ENCODE measurements around the gene MID1.

MID1 gene

GRCh38 chrX:10634392-10635161, 14.2 kb upstream of the MID1 start:
- Histone ChIP-seq H2AFZ (ENCODE audit: low read length) (no peak overlapping the region), H3K36me3 (ENCODE audit: insufficient read depth, low read length) (no peaks in the 10 kb centered on the region), H3K27me3 (ENCODE audit: insufficient read depth, low read length, poor library complexity, severe bottlenecking) (no peaks in the 10 kb centered on the region), H4K20me1 (ENCODE audit: insufficient read depth, low read length, poor library complexity, severe bottlenecking) (no peaks in the 10 kb centered on the region), H3K79me2 (ENCODE audit: insufficient read depth, low read length) (no peaks in the 10 kb centered on the region), H3K4me1 (ENCODE audit: insufficient read depth, low read length, poor library complexity, severe bottlenecking) (no peaks in the 10 kb centered on the region), H3K4me2 (ENCODE audit: low read depth, low read length, poor library complexity, severe bottlenecking) (no peak overlapping the region), H3K4me3 (ENCODE audit: low read length, poor library complexity, severe bottlenecking) (no peak overlapping the region), H3F3A (ENCODE audit: low read depth) (no peaks in the 10 kb centered on the region), H3K9me2 (replicated peaks; ENCODE audit: low read depth, low read length) (no peaks in the 10 kb centered on the region), H3K9ac (ENCODE audit: low read depth, low read length, poor library complexity, severe bottlenecking) (no peak overlapping the region), H3K9me3 (ENCODE audit: insufficient read depth, low read depth, low read length) (no peaks in the 10 kb centered on the region)
- TF ChIP-seq CTCF (conservative IDR thresholded peaks at IDR 0.05; ENCODE audit: low read length) (no peak), EZH2phosphoT487 (IDR thresholded peaks at IDR 0.05; ENCODE audit: borderline replicate concordance) (no peak)

GRCh38 chrX:10633722-10634121, 13.3 kb upstream of the MID1 start:
- no peaks in the 10 kb centered on the region for H4K20me1 ChIP-seq (ENCODE audit: insufficient read depth, low read length, poor library complexity, severe bottlenecking)
- peak overlapping the region; percentile 8 for H3K4me2 ChIP-seq (ENCODE audit: low read depth, low read length, poor library complexity, severe bottlenecking)
- no peaks in the 10 kb centered on the region for H3K9me3 ChIP-seq (ENCODE audit: insufficient read depth, low read depth, low read length)
- TF ChIP-seq CTCF (conservative IDR thresholded peaks at IDR 0.05; ENCODE audit: low read length) (no peak), EZH2phosphoT487 (IDR thresholded peaks at IDR 0.05; ENCODE audit: borderline replicate concordance) (no peak)
- no peaks in the 10 kb centered on the region for H3K27me3 ChIP-seq (ENCODE audit: insufficient read depth, low read length, poor library complexity, severe bottlenecking)
- H3K9ac ChIP-seq (ENCODE audit: low read depth, low read length, poor library complexity, severe bottlenecking): no peak overlapping the region
- H3K36me3 ChIP-seq (ENCODE audit: insufficient read depth, low read length): no peaks in the 10 kb centered on the region
- no peaks in the 10 kb centered on the region for H3F3A ChIP-seq (ENCODE audit: low read depth)
- H2AFZ ChIP-seq (ENCODE audit: low read length): peak overlapping the region; percentile 57; the same call in 1 of the 2 replicates
- no peak overlapping the region for H3K4me3 ChIP-seq (ENCODE audit: low read length, poor library complexity, severe bottlenecking)
- H3K9me2 ChIP-seq (replicated peaks; ENCODE audit: low read depth, low read length): no peaks in the 10 kb centered on the region
- H3K4me1 ChIP-seq (ENCODE audit: insufficient read depth, low read length, poor library complexity, severe bottlenecking): no peaks in the 10 kb centered on the region
- no peaks in the 10 kb centered on the region for H3K79me2 ChIP-seq (ENCODE audit: insufficient read depth, low read length)

DNA sequence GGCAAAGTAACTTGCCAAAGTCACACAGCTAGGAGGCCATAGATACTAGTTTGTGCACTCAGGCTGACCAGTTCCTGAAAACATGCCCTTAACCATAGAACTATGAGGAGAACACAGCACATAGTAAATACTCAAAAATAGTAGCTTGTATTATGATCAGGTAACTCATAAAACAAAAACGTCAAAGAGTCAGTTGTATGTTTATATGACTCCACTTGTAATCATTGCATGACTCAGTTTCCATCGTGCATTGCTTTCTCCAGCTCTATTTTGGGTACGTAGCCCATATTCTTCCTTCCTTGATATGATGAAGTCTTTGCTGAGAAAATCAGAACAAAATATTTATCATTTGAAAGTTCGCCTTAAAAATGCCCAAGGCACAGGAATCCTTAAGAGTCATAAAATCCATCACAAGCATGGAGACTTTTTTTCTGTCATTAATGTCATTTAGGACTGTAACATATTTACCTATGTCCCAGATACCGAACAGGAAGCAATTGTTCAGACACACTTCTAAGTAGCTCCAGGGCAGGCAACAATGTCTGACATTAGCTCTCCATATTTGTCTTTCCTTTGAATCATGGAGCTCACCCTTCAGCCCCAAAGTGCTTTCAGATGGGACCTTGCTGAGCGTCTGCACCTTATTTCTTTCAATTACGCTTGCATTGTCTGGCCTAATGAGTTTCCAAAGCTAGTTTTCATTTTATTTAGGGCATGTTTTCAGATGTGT, 11.2 kb upstream of the MID1 start:
- no peaks in the 10 kb centered on the region for H3K27me3 ChIP-seq (ENCODE audit: insufficient read depth, low read length, poor library complexity, severe bottlenecking)
- no peaks in the 10 kb centered on the region for H3K9me2 ChIP-seq (replicated peaks; ENCODE audit: low read depth, low read length)
- no peaks in the 10 kb centered on the region for H3K36me3 ChIP-seq (ENCODE audit: insufficient read depth, low read length)
- H3K79me2 ChIP-seq (ENCODE audit: insufficient read depth, low read length): no peaks in the 10 kb centered on the region
- H3K4me2 ChIP-seq (ENCODE audit: low read depth, low read length, poor library complexity, severe bottlenecking): no peak overlapping the region
- H3K4me1 ChIP-seq (ENCODE audit: insufficient read depth, low read length, poor library complexity, severe bottlenecking): no peaks in the 10 kb centered on the region
- no peaks in the 10 kb centered on the region for H4K20me1 ChIP-seq (ENCODE audit: insufficient read depth, low read length, poor library complexity, severe bottlenecking)
- no peak overlapping the region for H2AFZ ChIP-seq (ENCODE audit: low read length)
- no peak overlapping the region for H3K4me3 ChIP-seq (ENCODE audit: low read length, poor library complexity, severe bottlenecking)
- H3K9me3 ChIP-seq (ENCODE audit: insufficient read depth, low read depth, low read length): no peaks in the 10 kb centered on the region
- TF ChIP-seq EZH2phosphoT487 (IDR thresholded peaks at IDR 0.05; ENCODE audit: borderline replicate concordance): no peak
- TF ChIP-seq CTCF (conservative IDR thresholded peaks at IDR 0.05; ENCODE audit: low read length): no peak
- no peaks in the 10 kb centered on the region for H3F3A ChIP-seq (ENCODE audit: low read depth)
- no peak overlapping the region for H3K9ac ChIP-seq (ENCODE audit: low read depth, low read length, poor library complexity, severe bottlenecking)
